Mucosa of descending colon (tissue), 3 donors: ENCODE measurements around the gene PRKCE. TPM values are rescaled to one million over a fixed set of nuclear protein-coding genes. Genes with fewer than 3 reads are reported as not detected.

Experiments
- ATAC-seq: fragments of 200-7000 bp; cut with Tn5 transposase; one replicate; pipeline ENCODE4 v1.9.1; 2020; ENCODE audit warnings: mild to moderate bottlenecking, moderate library complexity
- DNase-seq, 3 donors: peaks; one replicate each; pipeline ENCODE4 v3.0.0-alpha.2; 2020
- H3K36me3 ChIP-seq: fragments of 200-600 bp; one replicate; pipeline ENCODE4 v1.8.0; 2021; ENCODE audit warnings: low read depth, mild to moderate bottlenecking
- H3K4me1 ChIP-seq: fragments of 200-600 bp; one replicate; pipeline ENCODE4 v1.8.0; 2021; ENCODE audit warnings: low read depth, mild to moderate bottlenecking
- H3K4me3 ChIP-seq: fragments of 200-600 bp; one replicate; pipeline ENCODE4 v1.8.0; 2021; ENCODE audit warnings: mild to moderate bottlenecking
- H3K9me3 ChIP-seq: fragments of 200-600 bp; one replicate; pipeline ENCODE4 v1.8.0; 2021; ENCODE audit warnings: mild to moderate bottlenecking
- intact Hi-C, 2 donors: fragments of 100-400 bp; cut with DNase I in 1 of 2; cut with micrococcal nuclease in 1 of 2; formaldehyde crosslinking; loops; one replicate each; pipeline versions ENCODE4 v1.11.0 to v1.11.1; 2022; cut with DNase I, micrococcal nuclease
- total RNA-seq, 3 donors: library from RNA; stranded (reverse); fragmentation: NEBNext Ultra II Directional in 2 of 3; extraction: Animal tissue kit (Norgen Biotek cat#: 25700) in 2 of 3; gene quantifications; one replicate each; pipeline versions ENCODE4 v1.2.1 to v1.2.4, GENCODE V29; 2021 to 2023
- TF ChIP-seq, protein P1 (sequence below): fragments of 200-600 bp; IDR thresholded peaks from one replicate; pipeline ENCODE4 v1.8.0; 2022; ENCODE audit warnings: antibody characterized with exemption, mild to moderate bottlenecking
- donor health status: DM: no; HTN: no; CAD: no; lungs with moderate emphysema.
- donor health status: DM: no; HTN: no; CAD: no.
- donor health status: DM: no; HTN: yes; CAD: no.

The PRKCE gene
- total RNA-seq, 3 donors from 2014 or later, result 24.5 to 52.0 (median 32.7) TPM

DNA sequence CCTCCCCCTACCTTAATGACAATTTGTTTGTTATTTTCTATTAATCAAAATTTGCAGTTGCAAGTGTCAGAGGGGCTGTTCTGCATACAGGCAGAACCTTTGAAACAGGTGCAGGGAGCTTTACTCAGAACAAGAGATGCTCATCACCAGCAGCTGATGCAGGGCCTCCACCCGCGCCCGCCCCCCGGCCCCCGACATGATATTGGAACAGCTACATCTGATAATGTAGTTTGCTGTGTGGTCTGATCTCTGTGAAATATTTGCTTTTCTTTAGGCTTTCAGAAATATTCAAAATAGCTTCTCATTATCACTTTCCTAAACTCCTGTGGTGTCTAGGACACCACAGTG is 130.0 kb downstream of the PRKCE start:
- Histone ChIP-seq H3K4me1 (no peaks in the 10 kb centered on the region), H3K9me3 (no peaks in the 10 kb centered on the region), H3K36me3 (no peaks in the 10 kb centered on the region), H3K4me3 (no peak overlapping the region)
- ATAC-seq (no peak), DNase-seq (no peak)
- intact Hi-C loops, result no loop called here
- TF ChIP-seq, protein P1, sequence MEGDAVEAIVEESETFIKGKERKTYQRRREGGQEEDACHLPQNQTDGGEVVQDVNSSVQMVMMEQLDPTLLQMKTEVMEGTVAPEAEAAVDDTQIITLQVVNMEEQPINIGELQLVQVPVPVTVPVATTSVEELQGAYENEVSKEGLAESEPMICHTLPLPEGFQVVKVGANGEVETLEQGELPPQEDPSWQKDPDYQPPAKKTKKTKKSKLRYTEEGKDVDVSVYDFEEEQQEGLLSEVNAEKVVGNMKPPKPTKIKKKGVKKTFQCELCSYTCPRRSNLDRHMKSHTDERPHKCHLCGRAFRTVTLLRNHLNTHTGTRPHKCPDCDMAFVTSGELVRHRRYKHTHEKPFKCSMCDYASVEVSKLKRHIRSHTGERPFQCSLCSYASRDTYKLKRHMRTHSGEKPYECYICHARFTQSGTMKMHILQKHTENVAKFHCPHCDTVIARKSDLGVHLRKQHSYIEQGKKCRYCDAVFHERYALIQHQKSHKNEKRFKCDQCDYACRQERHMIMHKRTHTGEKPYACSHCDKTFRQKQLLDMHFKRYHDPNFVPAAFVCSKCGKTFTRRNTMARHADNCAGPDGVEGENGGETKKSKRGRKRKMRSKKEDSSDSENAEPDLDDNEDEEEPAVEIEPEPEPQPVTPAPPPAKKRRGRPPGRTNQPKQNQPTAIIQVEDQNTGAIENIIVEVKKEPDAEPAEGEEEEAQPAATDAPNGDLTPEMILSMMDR, result no peak

DNA sequence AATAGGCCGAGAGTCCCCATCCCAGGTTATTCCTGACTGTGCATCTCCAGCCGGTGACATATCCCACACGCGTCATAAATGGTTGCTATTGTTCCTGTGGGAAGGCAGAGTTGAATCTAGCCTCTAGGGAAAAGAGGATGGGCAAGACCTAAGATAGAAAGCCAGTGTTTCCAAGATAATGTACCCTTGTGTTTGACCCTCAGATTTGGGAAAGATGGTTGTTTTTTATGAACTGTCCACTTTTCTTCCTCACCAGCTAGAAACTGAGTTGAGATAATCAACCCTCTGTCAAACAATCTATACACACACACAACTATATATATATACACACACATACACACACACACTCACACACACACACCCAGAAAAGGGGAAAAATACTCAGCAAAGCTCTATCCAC is 131.0 kb downstream of the PRKCE start:
- intact Hi-C loops, result no loop called here
- TF ChIP-seq, protein P1, result no peak
- no peaks in the 10 kb centered on the region for H3K9me3 ChIP-seq

DNA sequence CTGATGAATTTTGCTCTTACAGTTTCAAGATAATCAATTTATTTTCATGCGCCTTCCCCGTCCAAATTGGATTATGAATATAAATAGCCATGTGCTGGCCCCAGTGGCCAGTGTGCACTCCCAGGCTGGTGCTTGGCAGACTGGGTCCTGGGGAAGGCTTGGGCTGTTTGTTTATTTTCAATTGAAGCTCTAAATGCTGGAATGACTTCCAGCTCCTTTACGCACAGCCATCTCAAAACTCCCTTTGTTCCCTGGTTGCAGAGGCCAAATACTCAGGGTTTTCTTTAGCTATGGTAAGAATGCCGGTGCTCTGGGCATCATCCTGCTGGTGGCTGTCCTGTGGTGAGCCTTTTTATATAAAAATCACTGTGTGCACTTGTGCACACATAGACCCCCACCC is 131.5 kb downstream of the PRKCE start:
- intact Hi-C loops, result no loop called here
- DNase-seq (no peak), ATAC-seq (no peak)
- TF ChIP-seq, protein P1, result no peak
- H3K36me3 ChIP-seq, result no peaks in the 10 kb centered on the region
- H3K9me3 ChIP-seq, result no peaks in the 10 kb centered on the region
- H3K4me3 ChIP-seq, result no peak overlapping the region
- no peaks in the 10 kb centered on the region for H3K4me1 ChIP-seq

More for the DNA sequence above, 131.0 kb downstream of the PRKCE start:
- Histone ChIP-seq H3K4me3 (no peak overlapping the region), H3K36me3 (no peaks in the 10 kb centered on the region), H3K4me1 (no peaks in the 10 kb centered on the region)
- DNase-seq, result no peak
- ATAC-seq, result no peak

DNA sequence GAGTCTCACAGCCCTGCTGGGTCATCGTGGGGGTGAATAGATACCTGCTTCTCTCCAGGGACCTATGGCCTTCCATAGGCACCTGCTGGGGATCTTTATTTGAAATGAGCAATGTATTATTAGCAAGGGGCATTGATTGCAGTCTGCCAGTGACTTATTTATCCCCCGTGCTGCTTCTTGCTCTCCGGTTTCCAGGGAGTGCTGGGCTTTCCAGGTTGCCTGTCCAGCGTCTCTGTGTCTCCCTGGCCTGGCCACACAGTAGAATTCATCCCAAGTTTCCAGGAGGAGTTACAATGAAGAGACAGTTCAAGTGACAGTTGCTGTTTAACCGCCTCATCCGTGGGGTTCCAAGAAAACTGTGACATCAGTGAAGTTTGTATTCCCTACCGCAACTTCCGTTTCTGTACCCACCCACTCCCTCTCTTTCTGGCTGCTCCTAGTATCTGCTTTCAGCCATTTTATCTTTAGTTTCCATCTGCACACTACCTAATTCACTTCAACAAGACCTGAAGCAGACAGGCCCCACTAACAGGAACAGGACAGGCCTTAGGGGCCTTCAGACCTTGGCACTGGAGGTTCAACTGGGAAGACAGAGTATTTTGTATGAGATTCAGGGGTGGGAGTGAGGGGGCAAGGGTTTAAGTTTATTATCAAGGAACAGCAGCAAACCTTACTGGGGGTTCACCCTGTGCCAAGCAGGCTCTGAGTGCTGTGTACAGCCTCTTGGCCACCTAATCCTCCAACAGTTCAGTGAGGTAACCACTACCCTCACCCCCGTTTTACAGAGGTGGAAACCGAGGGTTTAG is 134.8 kb downstream of the PRKCE start:
- no peaks in the 10 kb centered on the region for H3K9me3 ChIP-seq
- H3K36me3 ChIP-seq, result no peaks in the 10 kb centered on the region
- DNase-seq (no peak), ATAC-seq (no peak)
- H3K4me3 ChIP-seq, result no peak overlapping the region
- TF ChIP-seq, protein P1, result no peak
- intact Hi-C loops, result no loop called here
- H3K4me1 ChIP-seq, result no peaks in the 10 kb centered on the region

DNA sequence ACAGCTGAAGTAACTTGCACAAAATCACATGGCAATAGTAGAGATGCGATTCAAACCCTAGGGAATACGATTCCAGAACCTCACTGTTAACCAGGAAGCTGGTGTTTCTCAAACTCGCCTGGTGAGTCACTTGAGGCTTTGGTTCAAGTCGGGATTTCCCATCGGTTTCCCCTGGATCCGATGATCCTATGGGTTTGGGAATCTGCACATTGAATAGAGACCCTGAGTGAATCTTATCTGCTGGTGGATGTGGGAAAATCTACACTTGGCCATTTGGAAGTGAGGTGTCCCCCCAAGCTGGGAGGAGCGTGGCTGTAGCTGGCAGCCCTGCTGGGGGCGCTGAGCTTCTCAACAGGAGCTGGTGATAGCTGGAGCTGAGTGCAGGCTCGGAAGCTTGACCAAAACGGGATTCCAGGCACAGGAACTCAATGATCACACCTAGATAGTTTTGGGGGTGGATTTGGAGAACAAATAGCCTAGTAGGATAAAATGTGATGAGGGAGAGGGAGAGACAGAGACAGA is 135.4 kb downstream of the PRKCE start:
- no peaks in the 10 kb centered on the region for H3K9me3 ChIP-seq
- no peaks in the 10 kb centered on the region for H3K36me3 ChIP-seq
- DNase-seq (no peak), ATAC-seq (no peak)
- TF ChIP-seq, protein P1, result no peak
- no peaks in the 10 kb centered on the region for H3K4me1 ChIP-seq
- intact Hi-C loops, result no loop called here
- no peak overlapping the region for H3K4me3 ChIP-seq
